Activated naive CD4-positive, alpha-beta T cell treated with anti-CD3 and anti-CD28 coated beads for 36 hours (primary cell): ENCODE results near the gene ARHGAP42. TPM values are rescaled to one million over a fixed set of nuclear protein-coding genes. Genes with fewer than 3 reads are reported as not detected.

Experiments used
- CTCF ChIA-PET: fragments of 350-600 bp; sonication (Branson Sonifier 250); formaldehyde crosslinking; loops from one replicate; lab custom pipeline; 2021; ENCODE audit warnings: antibody characterized with exemption; lab: Charles Lee
- DNase-seq: peaks from one replicate; pipeline ENCODE4 v3.0.0-alpha.2; 2020
- H3K27ac Mint-ChIP-seq: one replicate; pipeline ENCODE4 v1.8.0; 2021; ENCODE audit warnings: mild to moderate bottlenecking, mixed read lengths
- H3K27me3 Mint-ChIP-seq: one replicate; pipeline ENCODE4 v1.8.0; 2021; ENCODE audit warnings: low read depth, mixed read lengths
- H3K36me3 Mint-ChIP-seq: one replicate; pipeline ENCODE4 v1.8.0; 2021; ENCODE audit warnings: low read depth, mixed read lengths
- H3K4me1 Mint-ChIP-seq: one replicate; pipeline ENCODE4 v1.8.0; 2021; ENCODE audit warnings: low read depth, mixed read lengths
- H3K4me3 Mint-ChIP-seq: one replicate; pipeline ENCODE4 v1.8.0; 2021; ENCODE audit warnings: mild to moderate bottlenecking, moderate library complexity, mixed read lengths
- H3K9me3 Mint-ChIP-seq: one replicate; pipeline ENCODE4 v1.8.0; 2021; ENCODE audit warnings: mixed read lengths
- intact Hi-C: fragments of 100-400 bp; cut with micrococcal nuclease; formaldehyde crosslinking; loops from one replicate; pipeline ENCODE4 v1.15.1; 2023
- total RNA-seq, 2 experiments: library from RNA; stranded (reverse); gene quantifications; one replicate each; pipeline ENCODE4 v1.2.3, GENCODE V29; 2021

Gene ARHGAP42
- total RNA-seq, 2 experiments from 2014 or later = not detected

- H3K27me3 Mint-ChIP-seq = no peaks in the 10 kb centered on the region
- H3K4me1 Mint-ChIP-seq = no peaks in the 10 kb centered on the region
- H3K27ac Mint-ChIP-seq = no peak overlapping the region
Measured at GRCh38 chr11:100835854-100836253, 148.8 kb downstream of the ARHGAP42 start.

GRCh38 chr11:100837311-100837710 is 150.2 kb downstream of the ARHGAP42 start:
- H3K4me1 Mint-ChIP-seq = no peaks in the 10 kb centered on the region
- H3K27ac Mint-ChIP-seq = no peak overlapping the region
- no peaks in the 10 kb centered on the region for H3K36me3 Mint-ChIP-seq
- H3K27me3 Mint-ChIP-seq = no peaks in the 10 kb centered on the region
- CTCF ChIA-PET = no interaction called here
- no peak for DNase-seq
- peaks cover 1% of the 10 kb centered on the region for H3K9me3 Mint-ChIP-seq
- intact Hi-C loops = no loop called here
- no peak overlapping the region for H3K4me3 Mint-ChIP-seq

More at GRCh38 chr11:100835854-100836253, 148.8 kb downstream of the ARHGAP42 start:
- CTCF ChIA-PET = no interaction called here
- Mint-ChIP-seq H3K4me3 (no peak overlapping the region), H3K36me3 (no peaks in the 10 kb centered on the region), H3K9me3 (peaks cover 1% of the 10 kb centered on the region)
- DNase-seq = no peak
- intact Hi-C loops = no loop called here

GRCh38 chr11:100841711-100842407 is 154.8 kb downstream of the ARHGAP42 start:
- Mint-ChIP-seq H3K4me1 (no peaks in the 10 kb centered on the region), H3K36me3 (no peaks in the 10 kb centered on the region), H3K27ac (no peak overlapping the region), H3K4me3 (no peak overlapping the region), H3K9me3 (peaks cover 1% of the 10 kb centered on the region), H3K27me3 (no peaks in the 10 kb centered on the region)
- no peak for DNase-seq
- intact Hi-C loops = no loop called here
- CTCF ChIA-PET = no interaction called here

- Mint-ChIP-seq H3K27ac (no peak overlapping the region), H3K36me3 (no peaks in the 10 kb centered on the region), H3K4me3 (no peak overlapping the region), H3K27me3 (no peaks in the 10 kb centered on the region), H3K9me3 (no peaks in the 10 kb centered on the region), H3K4me1 (no peaks in the 10 kb centered on the region)
- DNase-seq = no peak
- CTCF ChIA-PET = no interaction called here
- intact Hi-C loops = no loop called here
Measured at GRCh38 chr11:100847696-100848216, 160.7 kb downstream of the ARHGAP42 start.

GRCh38 chr11:100849009-100849900 is 162.2 kb downstream of the ARHGAP42 start:
- H3K27me3 Mint-ChIP-seq = no peaks in the 10 kb centered on the region
- DNase-seq = no peak
- H3K4me3 Mint-ChIP-seq = no peak overlapping the region
- no peaks in the 10 kb centered on the region for H3K4me1 Mint-ChIP-seq
- intact Hi-C loops = no loop called here
- H3K36me3 Mint-ChIP-seq = no peaks in the 10 kb centered on the region
- no peak overlapping the region for H3K27ac Mint-ChIP-seq
- no peaks in the 10 kb centered on the region for H3K9me3 Mint-ChIP-seq
- CTCF ChIA-PET = no interaction called here

DNA sequence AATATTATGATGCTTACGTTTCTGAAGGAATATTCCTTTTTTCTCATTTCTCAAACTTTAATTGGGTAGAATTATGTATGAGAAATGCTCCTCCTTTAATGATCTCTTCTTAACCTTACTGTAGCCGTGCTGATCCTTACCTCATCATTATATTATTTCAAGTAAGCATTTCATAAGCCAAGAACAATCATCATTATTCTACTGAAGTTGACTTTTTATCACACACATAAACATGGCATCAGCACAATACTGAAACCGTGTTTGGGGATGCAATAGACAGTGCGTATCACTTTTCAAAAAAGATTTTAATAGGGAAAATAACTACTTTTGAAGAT is 162.8 kb downstream of the ARHGAP42 start:
- CTCF ChIA-PET = interaction anchor here (0.9 kb wide), 1 partner anchor 73 kb away, joined by 3 read pairs; no protein-coding TSS in a partner anchor
- H3K9me3 Mint-ChIP-seq = no peaks in the 10 kb centered on the region
- no peaks in the 10 kb centered on the region for H3K27me3 Mint-ChIP-seq

GRCh38 chr11:100851147-100851546 is 164.1 kb downstream of the ARHGAP42 start:
- DNase-seq = no peak
- Mint-ChIP-seq H3K4me1 (no peaks in the 10 kb centered on the region), H3K27me3 (no peaks in the 10 kb centered on the region), H3K9me3 (no peaks in the 10 kb centered on the region), H3K4me3 (no peak overlapping the region), H3K36me3 (no peaks in the 10 kb centered on the region), H3K27ac (no peak overlapping the region)
- intact Hi-C loops = no loop called here
- CTCF ChIA-PET = no interaction called here

More for the DNA sequence above, 162.8 kb downstream of the ARHGAP42 start:
- no peak overlapping the region for H3K4me3 Mint-ChIP-seq
- H3K36me3 Mint-ChIP-seq = no peaks in the 10 kb centered on the region
- no peak for DNase-seq
- intact Hi-C loops = loop anchor here (1.0 kb wide), 1 partner anchor 39 kb away; no protein-coding TSS in a partner anchor
- H3K27ac Mint-ChIP-seq = no peak overlapping the region
- no peaks in the 10 kb centered on the region for H3K4me1 Mint-ChIP-seq

- H3K9me3 Mint-ChIP-seq = no peaks in the 10 kb centered on the region
- DNase-seq = no peak
- no peaks in the 10 kb centered on the region for H3K4me1 Mint-ChIP-seq
- intact Hi-C loops = no loop called here
- H3K27me3 Mint-ChIP-seq = no peaks in the 10 kb centered on the region
- no peak overlapping the region for H3K4me3 Mint-ChIP-seq
- no peak overlapping the region for H3K27ac Mint-ChIP-seq
- H3K36me3 Mint-ChIP-seq = no peaks in the 10 kb centered on the region
- CTCF ChIA-PET = interaction anchor here (0.6 kb wide), 1 partner anchor 21 kb away, joined by 3 read pairs; no protein-coding TSS in a partner anchor
Measured at GRCh38 chr11:100851584-100852152, 164.6 kb downstream of the ARHGAP42 start.

GRCh38 chr11:100855466-100856067 is 168.5 kb downstream of the ARHGAP42 start:
- intact Hi-C loops = no loop called here
- Mint-ChIP-seq H3K4me1 (no peaks in the 10 kb centered on the region), H3K36me3 (no peaks in the 10 kb centered on the region), H3K4me3 (no peak overlapping the region), H3K27ac (no peak overlapping the region), H3K9me3 (no peaks in the 10 kb centered on the region), H3K27me3 (no peaks in the 10 kb centered on the region)
- DNase-seq = no peak
- CTCF ChIA-PET = interaction anchor here (1.4 kb wide), 1 partner anchor 12 kb away, joined by 3 read pairs; no protein-coding TSS in a partner anchor

- Mint-ChIP-seq H3K9me3 (no peaks in the 10 kb centered on the region), H3K27me3 (no peaks in the 10 kb centered on the region), H3K36me3 (no peaks in the 10 kb centered on the region), H3K27ac (no peak overlapping the region), H3K4me3 (no peak overlapping the region), H3K4me1 (no peaks in the 10 kb centered on the region)
- DNase-seq = no peak
- intact Hi-C loops = no loop called here
- CTCF ChIA-PET = no interaction called here
Measured at GRCh38 chr11:100857236-100858005, 170.3 kb downstream of the ARHGAP42 start.

DNA sequence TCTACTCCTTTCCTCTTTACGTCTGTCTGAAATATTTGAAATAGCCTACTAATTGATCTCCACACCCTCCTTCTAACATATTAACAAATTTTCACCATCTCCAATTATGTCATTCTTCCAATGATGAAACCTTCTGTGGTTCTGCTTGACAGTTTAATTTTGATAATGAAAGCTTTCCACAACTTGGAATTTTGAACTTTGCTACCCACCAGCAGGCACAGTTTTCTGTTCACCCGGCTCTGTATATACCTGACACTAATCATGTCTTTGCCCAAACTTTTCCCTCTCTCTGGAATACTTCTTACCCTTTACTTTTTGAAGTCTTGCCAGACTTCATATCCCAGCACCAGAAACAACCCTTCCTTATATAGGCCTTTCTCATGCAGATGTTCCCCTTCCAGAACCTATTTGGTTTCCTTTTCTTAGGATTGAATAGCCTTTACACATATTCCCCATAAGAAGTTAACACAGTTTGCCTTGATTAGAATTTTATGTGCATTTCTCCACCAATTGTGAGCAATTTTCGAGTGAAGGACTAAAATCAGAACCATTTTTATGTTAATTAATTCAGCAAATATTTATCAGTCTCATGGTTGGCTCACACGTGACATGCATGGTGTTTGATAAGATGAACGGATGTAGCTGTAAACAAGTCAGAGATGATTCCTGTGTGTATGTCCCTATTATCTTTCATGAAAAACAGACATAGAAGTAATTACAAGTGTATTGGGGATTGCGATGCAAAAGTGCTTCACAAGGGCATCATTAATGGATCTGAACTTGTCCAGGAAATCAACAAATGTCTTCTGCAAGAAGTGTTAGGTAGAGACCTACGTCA is 173.4 kb downstream of the ARHGAP42 start:
- Mint-ChIP-seq H3K27me3 (no peaks in the 10 kb centered on the region), H3K4me1 (no peaks in the 10 kb centered on the region), H3K9me3 (no peaks in the 10 kb centered on the region), H3K36me3 (no peaks in the 10 kb centered on the region), H3K27ac (no peak overlapping the region), H3K4me3 (no peak overlapping the region)
- intact Hi-C loops = no loop called here
- CTCF ChIA-PET = no interaction called here
- DNase-seq = no peak
